ENCODE measurements around the gene COL26A1.
"Not testable (repeated sequence)": the region's sequence is repeated elsewhere in the genome, so short reads cannot be mapped to it uniquely, and the experiment has no call there.

The COL26A1 gene

DNA sequence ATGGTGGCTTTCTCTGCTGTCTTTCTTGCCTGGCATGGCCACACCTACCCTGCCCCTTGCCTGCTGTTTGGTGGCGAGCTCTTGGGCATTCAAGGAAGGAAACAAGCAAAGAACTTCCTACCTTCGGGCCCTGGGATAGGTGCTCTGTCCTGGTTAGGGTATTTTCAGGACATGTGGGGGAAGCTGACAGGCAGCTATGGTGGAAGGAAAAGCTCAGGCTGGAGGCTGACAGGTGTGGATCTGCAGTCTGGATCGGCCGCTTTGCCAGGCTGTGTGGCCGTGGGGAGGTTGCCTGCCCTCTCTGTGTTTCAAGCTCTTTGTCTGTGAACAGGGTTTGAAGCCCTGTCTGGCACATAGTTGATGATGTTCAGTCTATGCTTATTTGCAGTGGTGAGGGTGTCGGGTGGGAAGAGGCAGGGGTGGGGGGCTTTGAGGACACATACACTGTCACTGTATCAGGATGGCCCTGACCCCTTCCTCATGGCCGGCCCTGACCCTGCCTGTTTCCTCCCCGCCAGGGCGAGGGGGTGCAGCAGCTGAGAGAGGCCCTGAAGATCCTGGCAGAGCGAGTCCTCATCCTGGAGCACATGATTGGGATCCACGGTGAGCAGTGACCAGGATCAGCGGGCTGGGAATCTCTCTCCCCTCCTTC is 192.7 kb downstream of the COL26A1 start:
- no peak for DNase-seq

DNA sequence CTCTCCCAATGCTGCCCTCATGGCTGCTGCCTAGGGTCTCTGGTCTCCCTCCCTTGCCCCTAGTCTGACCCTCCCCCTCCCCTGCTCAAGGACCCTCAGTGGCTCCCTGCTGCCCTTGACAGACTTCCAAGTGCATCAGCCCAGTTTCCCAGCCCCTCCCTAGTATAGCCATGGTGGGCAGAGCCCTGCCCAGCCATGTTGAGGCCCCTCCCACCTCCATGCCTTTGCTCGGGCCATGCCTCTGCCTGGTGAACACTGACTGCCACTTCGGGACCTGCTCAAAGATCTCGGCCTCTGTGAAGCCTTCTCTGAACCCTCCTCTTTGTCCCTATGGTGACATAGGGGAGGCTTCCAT is 193.2 kb downstream of the COL26A1 start:
- DNase-seq = no peak

DNA sequence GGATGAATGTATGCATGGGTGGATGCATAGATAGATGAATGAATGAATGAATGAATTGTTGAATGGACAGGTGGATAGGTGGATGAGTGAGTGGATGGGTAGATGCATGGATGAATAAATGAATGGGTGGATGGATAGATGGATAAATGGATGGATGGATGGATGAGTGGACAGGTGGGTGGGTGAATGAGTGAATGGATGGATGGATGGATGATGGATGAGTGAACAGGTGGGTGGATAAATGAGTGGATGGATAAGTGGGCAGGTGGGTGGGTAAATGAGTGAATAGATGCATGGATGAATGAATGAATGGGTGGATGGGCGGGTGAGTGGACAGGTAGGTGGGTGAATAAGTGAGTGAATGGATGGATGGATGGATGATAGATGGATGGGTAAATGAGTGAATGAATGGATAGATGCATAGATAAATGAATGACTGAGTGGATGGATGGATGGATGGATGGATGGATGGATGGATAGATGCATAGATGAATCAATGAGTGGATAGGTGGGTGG is 193.8 kb downstream of the COL26A1 start:
- no peak for DNase-seq

DNA sequence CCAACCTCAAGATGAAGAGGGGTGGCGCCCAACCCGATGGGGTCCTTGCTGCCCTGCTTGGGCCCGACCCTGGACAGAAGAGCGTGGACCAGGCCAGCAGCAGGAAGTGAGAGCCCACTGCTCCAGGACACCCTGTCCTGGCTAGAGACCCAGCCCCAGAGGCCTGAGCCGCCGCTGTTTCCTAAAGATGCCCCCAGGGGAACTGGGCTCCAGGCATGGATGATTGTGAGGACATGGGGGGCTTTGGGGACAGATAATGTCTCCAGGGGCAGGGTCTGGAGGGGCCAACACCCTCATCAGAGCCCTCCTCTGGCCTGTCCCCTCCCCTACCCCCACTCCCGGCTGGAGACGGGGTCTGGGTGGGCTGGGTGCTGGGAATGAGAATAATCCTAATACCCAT is 194.7 kb downstream of the COL26A1 start:
- DNase-seq = no peak

DNA sequence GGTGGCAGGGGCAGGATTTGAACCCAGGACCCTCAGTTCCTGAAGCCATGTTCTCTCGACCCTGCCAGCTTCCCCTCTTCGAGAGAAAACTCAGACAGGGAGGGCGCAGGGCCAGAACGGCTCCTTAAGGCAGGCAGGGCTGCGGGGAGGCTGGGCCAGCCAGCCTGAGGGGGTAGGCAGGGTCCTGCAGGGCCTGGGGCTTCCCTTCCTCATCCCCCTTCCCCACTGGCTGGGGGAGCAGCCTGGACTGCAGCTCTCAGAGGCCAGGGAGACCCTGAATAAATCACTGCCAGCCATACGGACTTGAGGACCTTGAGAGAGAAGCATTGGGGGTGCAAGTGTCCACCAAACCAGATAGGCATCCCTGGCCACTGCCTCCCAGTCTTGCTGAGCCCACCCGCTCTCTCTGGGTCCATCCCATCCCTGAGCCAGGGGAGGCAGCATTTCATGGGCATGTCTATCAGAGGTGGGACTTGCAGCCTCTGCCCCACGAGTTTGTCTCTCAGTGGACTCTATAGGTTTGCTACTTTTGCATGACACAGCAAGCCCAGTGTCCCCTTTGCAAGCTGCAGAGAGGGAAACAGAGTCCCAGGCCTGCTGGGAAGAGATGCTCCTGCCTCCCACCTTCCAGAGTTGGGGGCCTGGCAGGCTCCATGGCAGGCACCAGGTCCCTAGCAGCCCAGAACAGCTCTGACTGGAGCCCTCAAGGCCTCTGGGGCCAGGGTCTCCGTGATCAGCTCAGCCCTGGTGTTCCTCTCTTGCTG is 195.5 kb downstream of the COL26A1 start:
- DNase-seq = no peak

DNA sequence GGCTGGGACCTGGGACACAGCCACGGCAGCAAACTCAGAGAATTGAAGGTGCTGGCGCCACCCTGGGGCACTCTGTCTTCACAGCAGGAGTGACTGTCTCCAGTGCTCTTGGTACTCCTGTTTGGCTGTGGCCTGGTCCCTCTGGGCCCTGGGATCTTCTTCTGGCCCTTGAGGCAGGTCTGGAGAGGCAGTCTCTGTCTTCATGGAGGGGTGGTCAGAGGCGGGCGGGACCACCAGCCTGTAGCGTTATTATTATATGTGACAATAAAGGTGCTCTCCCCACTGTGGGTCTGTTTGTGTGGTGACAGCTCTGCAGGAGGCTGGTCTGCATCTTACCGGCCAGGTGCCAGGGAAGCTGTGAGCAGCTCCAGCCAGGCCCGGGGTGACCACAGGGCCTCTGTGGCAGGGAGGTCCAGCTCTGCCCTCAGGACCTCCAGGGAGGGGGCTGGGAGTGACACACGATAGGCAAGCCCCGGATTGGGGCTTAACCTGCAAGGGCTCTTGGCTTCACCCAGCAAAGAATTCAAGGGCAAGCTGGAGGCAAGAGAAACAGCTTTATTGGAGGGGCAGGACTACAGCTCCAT is 196.2 kb downstream of the COL26A1 start:
- no peak for DNase-seq

DNA sequence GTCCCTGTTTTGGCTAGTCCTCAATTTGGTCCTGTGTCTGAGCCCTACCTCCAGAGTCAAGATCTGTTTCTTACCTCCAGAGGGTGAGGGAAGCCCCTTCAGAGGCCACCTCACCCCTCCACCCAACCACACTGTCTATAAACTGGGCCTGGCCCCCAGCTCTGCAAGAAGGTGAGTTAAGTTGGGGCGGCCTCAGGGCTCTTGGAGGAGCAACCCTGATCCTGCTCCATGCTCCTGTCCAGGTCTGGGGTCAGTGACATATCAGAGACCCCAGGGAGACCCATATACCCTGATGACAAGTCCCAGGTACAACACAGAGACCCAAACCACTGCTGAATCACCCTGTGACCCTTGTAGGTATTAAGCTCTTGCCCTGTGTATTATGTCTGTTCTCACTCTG is 196.9 kb downstream of the COL26A1 start:
- no peak for DNase-seq

DNA sequence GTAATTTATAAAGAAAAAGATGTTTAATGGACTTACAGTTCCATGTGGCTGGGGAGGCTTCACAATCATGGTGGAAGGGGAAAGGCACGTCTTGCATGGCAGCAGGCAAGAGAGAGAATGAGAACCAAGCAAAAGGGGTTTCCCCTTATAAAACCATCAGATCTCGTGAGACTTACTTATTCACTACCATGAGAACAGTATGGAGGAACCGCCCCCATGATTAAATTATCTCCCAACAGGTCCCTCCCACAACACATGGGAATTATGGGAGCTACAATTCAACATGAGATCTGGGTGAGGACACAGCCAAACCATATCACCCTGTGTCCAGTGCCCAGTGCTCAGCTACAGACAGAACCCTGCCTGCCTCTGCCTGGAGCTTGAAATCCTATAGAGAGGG is 197.3 kb downstream of the COL26A1 start:
- DNase-seq = not testable (repeated sequence)

DNA sequence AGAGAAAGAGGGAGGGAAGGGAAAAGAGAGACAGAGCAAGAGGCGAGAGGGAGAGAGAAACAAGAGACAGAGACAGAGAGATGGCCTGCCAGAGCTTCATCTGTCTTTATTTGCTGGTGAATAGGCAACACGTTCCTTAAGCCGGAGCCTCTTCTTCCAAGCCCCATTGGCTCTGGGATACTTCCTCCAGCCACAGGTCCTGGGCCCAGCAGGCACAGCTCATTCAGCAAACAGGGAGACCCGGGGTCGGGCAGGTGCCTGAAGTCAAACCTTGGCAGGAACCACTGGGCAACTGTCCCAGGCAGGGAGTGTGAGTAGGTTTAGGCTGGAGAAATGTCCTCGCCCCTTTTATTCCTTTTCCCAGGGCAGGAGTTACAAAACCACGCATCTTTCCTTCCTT is 198.2 kb downstream of the COL26A1 start:
- no peak for DNase-seq

DNA sequence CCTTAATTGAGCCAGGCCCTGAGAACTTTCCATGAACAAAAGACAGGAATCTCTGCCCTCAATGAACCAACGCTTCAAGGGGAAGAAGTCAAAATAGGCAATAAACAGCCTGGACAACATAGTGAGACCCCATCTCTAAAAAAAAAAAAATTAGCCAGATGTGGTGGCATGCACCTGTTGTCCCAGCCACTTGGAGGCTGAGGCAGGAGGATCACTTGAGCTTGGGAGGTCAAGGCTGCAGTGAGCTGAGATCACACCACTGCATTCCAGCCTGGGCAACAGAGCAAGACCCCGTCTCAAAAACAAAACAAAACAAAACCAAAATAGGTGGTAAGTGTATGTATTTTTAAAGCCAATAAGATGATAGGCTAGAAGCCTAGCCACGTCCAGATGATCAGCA is 198.6 kb downstream of the COL26A1 start:
- DNase-seq = not testable (repeated sequence)

DNA sequence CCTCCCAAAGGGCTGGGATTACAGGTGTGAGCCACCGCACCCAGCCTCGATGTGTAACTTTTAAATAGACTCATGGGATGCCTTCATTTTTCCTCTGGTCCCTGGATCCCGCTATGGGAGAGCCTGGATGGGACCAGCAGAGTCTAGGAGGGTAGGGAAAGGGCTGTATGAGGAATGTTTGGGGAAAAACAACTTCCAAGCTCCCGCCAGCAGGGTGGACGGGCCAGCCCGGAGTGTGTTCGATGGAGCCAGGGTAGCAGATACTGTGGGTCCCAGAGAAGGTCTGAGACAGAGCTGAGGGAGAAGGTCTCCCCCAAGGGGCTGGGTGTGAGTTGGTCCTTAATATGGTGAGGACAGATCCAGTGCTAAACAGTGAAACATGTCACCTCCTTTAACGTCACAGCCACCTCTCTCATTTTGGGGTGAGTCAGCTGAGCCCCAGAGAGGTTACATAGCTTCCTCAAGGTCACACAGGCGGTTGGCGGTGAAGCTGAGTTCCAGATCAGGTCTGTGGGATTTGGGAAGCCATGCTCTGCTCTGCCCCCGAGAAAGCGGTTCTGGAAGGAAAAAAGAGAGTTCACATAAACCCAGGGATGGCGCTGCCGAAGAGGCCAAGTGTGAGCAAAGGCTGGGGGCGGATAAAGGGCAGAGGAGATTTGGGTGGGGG is 200.0 kb downstream of the COL26A1 start:
- DNase-seq = no peak

DNA sequence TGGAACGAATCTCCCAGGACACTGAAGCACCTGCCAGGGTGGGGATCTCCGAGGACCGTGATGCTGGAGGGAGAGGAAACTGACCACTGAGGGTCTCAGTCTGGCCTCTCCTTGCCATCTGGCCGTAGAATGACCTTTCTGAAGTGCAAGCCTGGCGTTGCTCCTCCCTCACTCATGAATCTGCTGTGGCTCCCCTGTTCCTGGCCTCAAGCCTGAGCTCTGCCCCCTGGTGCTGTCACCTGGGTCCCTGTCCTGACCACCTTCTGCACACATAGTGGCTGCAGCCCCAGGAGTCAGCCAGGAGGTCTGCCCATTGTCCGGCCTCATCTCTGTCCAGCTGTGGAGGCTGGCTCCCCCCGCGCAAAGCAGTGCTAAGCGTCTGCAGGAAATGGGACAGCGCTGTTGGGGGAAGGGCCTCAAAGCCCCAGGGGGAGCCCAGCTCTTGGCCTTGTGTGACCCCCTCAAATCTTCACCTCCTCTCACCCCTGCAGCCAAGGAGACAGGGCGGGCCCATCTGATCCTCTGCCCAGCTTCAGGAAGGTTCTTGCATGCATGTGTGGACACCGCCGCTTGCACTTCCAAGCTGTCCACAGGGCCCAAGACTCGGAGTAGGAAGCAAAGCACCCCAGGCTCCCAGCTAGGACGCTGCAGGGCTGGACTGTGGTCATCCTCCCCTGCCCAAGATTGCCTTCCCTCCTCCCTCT is 200.7 kb downstream of the COL26A1 start:
- no peak for DNase-seq

DNA sequence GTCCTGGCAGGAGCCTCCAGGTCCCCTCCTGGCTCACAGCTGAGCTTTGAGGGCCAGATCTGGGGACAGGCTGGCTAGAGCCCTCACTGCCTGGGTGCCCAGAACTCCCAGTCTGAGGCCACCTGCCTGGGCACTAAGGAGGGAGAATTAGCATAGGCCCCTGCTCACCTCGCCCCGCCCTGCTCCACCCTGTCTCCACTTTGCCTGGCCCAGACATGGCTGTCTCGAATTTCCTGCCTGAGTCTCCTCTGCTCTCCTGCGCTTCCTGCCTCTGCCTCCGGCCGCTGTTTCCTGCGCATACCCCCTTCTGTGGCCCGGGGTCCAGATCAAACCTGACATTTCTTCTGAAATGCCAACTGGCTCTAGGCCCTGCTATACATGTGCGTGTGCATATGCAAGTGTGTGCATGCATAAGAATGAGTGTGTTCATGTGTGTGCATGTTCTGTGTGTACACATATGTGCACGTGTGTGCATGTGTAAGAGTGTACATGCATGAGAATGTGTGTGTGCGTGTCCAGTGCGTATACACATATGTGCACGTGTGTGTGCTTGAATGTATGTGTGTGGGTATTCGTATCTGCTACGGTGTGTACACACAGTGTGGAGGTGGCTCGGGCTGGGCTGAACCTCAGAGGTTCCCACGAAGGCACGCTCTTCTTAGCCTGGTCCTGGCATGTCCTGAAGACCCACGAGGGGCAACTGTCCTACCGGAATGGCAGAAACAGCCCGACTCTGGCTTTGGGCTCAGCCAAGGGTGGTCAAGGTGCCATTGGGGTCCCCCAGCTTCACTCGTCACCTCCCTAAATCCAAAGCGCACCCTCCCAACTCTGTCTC is 201.5 kb downstream of the COL26A1 start:
- DNase-seq = no peak

DNA sequence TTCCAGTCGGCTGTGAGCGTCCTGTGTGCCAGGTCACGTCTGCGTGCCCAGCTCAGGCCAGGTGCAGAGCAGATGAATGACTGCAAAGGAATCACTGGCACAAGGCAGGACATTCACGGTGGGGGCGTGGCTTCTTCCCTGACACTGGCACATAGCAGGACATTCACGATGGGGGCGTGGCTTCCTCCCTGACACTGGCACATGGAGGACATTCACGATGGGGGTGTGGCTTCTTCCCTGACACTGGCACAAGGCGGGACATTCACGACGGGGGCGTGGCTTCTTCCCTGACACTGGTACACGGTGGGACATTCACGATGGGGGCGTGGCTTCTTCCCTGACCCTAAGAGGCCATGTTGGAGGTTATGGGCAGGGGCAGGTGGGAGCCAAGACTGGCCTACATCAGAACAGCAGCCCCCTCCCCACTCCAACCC is 202.1 kb downstream of the COL26A1 start:
- no peak for DNase-seq

DNA sequence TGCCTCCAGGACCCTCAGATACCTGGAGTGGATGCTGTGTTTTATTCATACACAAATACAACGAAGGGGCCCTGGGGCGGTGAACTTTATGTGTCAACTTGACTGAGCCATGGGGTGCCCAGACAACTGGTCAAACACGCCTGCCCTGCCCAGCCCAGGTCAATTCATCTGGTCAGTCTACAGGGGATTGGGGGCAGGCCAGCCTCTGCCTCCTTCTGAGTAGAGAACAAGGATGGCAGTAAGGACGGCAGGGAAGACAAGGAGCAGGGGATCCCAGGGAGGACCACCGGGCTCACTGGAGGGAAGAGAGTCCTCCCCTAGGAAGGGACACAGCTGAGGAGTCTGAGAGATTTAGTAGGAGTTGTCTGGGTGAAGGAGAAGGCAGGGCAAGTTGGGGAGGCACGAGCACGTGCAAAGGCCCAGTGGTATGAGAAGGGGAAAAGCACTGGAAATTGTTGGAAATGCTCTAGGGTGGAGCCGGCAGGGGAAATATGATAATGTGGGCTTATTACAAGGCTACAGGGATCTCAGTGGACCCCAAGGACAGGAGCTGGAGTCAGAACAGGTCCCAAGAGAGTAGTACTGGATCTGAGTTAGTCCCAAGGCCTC is 203.0 kb downstream of the COL26A1 start:
- no peak for DNase-seq

DNA sequence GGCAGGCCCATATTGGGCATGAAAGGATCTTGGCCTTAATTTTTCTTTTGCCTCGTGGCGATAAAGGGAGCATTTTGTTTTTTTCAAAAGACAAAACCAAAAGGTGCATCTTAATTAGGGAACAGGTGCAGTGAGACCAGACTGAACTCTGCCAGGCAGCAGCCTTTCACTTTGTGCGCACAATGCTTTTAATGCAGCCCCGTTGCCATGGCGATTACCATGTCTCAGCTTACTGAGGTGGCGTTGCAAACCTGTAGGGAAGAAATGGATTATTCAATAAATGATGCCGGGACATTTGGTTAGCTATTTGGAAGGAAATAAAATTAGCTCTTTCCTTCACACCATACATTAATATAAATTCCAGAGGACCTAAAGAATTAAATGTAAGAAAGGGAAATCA is 204.6 kb downstream of the COL26A1 start:
- no peak for DNase-seq

DNA sequence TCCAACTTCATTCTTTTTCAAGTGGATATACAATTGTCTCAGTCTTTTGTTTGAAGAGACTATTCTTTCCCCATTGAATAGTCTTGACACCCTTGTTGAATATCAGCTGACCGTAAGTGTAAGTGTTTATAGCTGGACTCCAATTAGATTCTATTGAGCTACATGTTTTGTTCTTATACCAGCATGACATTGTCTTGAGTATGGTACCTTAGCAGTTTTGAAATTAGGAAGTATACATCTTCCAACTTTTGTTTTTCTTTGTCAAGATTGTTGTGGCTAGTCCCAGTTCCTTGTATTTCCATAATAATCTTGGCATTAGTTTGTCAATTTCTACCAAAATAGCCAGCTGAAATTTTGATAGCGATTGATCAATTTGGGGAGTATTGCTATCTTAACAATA is 209.5 kb downstream of the COL26A1 start:
- DNase-seq = no peak

DNA sequence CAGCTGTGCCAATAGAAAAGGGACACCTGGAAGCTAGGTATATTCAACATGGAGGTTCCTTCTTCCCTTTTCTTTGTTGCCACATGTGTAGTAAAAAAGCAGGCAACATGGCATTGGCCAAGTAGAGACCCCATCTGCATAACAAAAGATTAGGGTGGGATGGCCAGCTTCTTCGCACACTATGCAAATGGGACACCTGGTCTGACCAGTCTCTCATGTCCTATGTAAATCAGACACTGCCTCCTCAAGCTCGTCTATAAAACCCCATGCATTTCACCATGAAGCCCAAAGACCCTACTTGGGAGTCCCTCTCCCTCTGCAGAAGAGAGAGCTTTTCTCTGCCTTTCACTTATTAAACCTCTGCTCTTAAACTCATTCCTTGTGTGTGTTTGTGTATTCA is 212.5 kb downstream of the COL26A1 start:
- DNase-seq = no peak

DNA sequence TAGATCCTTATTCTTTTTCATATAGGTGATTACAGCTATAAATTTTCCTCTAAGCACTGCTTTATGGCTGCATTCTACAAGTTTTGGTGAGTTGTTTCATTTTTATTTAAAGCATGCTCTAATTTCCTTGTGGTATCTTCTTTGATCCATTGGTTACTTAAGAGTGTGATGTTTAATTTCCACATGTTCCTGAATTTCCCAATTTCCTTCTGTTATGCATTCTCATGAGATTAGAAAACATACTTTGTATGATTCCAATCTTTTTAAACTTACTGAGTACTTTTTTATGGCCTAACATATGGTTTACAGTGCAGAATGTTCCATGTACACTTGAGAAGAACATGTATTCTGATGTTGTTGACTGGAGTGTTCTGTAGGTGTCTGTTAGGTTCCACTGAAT is 213.0 kb downstream of the COL26A1 start:
- no peak for DNase-seq

DNA sequence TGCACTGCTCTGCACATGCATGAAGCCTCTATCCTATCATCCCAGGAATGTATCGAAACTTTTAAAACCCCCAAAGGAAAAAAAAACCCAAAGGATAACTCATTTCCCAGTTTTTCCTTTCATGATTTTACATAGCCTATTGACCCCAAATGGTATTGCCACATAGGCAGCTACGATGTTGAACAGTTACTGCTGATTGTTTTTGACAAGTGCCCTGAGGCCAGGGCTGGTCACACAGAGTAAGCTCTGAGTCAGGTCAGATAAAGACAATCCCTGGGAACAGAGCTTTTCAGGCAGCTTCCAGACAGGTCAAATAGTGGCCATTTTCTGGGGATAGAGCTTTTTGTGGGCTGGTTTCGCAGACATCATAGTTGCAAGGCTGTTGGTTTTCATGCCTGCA is 214.3 kb downstream of the COL26A1 start:
- DNase-seq = no peak

DNA sequence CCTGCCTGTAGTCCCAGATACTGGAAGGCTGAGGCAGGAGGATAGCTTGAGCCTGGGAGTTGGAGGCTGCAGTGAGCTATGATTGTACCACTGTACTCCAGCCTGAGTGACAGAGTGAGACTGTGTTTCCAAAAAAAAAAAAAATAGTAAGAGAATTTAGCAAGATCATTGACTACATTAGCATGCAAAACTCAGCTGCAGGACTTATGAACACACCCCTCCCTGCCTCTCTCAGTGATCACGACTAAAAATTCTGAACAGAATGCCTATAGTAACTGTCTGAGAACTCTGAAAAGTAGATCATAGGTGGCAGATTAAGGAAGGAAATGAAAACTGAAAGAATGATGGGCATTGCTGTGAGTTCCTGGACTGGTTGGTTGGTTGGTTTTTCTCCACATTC is 215.9 kb downstream of the COL26A1 start:
- no peak for DNase-seq

DNA sequence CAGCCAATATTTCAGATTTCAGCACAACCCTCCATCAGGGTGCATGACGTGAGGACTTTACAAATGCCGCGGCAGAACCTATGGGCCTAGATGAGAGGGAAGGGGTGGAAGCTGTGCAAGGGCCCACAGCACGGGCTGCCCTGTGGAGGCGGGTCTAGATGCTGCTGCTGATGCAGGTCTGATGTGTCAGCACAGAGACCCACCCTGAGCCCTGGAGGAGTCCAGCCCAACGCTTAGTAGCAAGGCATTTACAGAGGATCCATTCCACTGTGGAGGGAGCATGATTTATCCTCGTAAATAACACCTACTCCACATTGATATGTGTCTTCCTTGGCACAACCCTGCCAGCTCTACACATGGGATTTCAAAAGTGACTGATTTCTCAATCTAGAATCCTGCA is 217.9 kb downstream of the COL26A1 start:
- no peak for DNase-seq

Measured in activated effector memory CD4-positive, alpha-beta T cell treated with Interleukin-2 at 50 U/mL for 16 hours (primary cell).